ENCODE measurements around the gene AMDHD2.
"Not testable (repeated sequence)": the region's sequence is repeated elsewhere in the genome, so short reads cannot be mapped to it uniquely, and the experiment has no call there.

Gene AMDHD2

DNA sequence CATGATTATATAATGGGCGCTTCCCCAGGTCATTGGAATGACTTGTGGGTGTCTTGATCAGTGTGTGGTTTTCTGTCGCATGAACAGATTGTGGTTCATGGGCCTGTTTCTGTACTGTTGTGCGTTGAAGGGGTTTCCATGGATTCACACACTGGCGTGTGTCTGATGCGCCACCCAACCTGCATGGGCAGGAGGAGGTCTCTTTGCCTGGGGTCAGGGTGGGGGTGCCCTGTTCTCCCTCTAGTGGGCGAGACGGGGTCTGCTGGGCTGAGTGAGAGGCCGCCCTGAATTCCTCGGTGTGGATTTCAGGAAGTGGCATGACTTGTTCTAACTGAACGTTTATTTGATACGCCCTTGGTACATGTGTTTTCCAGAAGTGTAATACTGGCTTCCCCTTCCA, 60.0 kb downstream of the AMDHD2 start:
- not testable (repeated sequence) for DNase-seq (ENCODE audit: low read depth in 3 of 3)

DNA sequence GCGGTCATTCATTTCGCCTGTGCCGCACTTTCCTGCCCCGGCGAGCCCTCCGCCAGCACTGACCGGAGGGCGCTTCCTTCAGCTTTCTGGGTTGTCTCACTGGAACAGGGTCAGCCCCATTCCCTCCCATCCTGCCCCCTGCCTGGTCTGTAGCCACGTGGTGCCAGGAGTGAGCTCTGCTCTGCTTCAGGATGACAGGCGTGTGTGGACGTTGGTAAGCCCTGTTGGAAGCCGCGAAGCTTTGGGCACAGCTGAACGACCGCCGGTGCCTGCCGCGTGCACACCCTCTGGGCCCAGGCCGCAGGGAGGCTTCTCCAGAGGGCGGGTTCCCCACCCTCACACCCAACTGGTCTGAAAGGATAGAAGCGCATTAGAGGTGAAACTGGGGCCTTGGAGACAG, 60.6 kb downstream of the AMDHD2 start:
- DNase-seq (ENCODE audit: low read depth in 3 of 3): not testable (repeated sequence)

Measured in stimulated activated CD4-positive, alpha-beta T cell treated with anti-CD3 and anti-CD28 coated beads, TNF-alpha, amount 100 ng/mL, for 24 hours (primary cell).